ENCODE results near the gene CNDP2.

CNDP2 gene

GRCh38 chr18:74525741-74526140 lies 29.6 kb downstream of the CNDP2 start:
- no peak overlapping the region for H3K27ac ChIP-seq
- no peak for TF ChIP-seq ZFX (IDR thresholded peaks at IDR 0.05)
- TF ChIP-seq, protein P1, sequence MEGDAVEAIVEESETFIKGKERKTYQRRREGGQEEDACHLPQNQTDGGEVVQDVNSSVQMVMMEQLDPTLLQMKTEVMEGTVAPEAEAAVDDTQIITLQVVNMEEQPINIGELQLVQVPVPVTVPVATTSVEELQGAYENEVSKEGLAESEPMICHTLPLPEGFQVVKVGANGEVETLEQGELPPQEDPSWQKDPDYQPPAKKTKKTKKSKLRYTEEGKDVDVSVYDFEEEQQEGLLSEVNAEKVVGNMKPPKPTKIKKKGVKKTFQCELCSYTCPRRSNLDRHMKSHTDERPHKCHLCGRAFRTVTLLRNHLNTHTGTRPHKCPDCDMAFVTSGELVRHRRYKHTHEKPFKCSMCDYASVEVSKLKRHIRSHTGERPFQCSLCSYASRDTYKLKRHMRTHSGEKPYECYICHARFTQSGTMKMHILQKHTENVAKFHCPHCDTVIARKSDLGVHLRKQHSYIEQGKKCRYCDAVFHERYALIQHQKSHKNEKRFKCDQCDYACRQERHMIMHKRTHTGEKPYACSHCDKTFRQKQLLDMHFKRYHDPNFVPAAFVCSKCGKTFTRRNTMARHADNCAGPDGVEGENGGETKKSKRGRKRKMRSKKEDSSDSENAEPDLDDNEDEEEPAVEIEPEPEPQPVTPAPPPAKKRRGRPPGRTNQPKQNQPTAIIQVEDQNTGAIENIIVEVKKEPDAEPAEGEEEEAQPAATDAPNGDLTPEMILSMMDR (conservative IDR thresholded peaks at IDR 0.05): no peak

DNA sequence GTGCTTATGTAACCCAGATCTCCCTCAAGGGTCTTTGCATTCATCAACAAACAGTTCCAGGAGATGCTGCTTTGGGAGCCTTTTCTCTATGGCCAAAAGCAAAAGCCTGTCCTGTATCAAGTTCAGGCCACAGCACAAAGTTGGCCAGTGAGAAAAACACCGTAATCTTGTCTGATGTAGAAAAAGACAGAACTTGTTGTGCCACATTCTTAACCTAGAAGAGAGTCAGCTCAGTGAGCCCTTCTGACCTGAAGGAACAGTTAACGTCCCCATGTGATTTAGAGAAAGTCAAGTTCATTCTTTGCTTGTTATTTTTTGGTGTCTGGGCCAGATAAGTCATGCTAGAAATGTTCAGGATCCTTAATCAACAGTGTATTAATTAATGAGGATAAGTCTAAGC lies 30.3 kb downstream of the CNDP2 start:
- no peak overlapping the region for H3K27ac ChIP-seq
- TF ChIP-seq, protein P1 (conservative IDR thresholded peaks at IDR 0.05): no peak
- no peak for TF ChIP-seq ZFX (IDR thresholded peaks at IDR 0.05)

- no peak for TF ChIP-seq ZFX (IDR thresholded peaks at IDR 0.05)
- TF ChIP-seq, protein P1 (conservative IDR thresholded peaks at IDR 0.05): no peak
- H3K27ac ChIP-seq: no peak overlapping the region
These were observed 32.3 kb downstream of the CNDP2 start for GRCh38 chr18:74528478-74528877.

- TF ChIP-seq ZFX (IDR thresholded peaks at IDR 0.05): no peak
- TF ChIP-seq, protein P1 (conservative IDR thresholded peaks at IDR 0.05): no peak
- no peak overlapping the region for H3K27ac ChIP-seq
These were observed 32.8 kb downstream of the CNDP2 start for GRCh38 chr18:74528913-74529312.

DNA sequence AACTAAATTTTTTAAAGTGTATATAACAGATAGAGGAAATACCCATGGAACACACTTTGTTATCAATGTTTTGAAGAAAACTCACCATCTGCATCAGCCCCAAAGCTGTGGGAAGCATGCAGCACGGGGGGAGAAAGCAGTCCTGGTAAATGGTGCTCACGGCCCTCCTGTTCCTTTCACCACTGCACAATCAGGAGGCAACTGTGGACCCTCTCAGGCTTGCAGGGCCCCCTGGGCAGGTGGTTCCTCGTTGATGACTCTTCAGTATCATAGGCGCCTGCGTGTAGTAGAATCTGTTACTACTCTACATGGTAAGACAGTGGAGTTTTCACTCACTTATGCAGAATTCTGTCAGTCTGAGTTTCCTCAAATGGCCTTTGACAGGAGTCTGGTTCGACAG lies 33.2 kb downstream of the CNDP2 start:
- TF ChIP-seq, protein P1 (conservative IDR thresholded peaks at IDR 0.05): no peak
- TF ChIP-seq ZFX (IDR thresholded peaks at IDR 0.05): no peak
- H3K27ac ChIP-seq: no peak overlapping the region

DNA sequence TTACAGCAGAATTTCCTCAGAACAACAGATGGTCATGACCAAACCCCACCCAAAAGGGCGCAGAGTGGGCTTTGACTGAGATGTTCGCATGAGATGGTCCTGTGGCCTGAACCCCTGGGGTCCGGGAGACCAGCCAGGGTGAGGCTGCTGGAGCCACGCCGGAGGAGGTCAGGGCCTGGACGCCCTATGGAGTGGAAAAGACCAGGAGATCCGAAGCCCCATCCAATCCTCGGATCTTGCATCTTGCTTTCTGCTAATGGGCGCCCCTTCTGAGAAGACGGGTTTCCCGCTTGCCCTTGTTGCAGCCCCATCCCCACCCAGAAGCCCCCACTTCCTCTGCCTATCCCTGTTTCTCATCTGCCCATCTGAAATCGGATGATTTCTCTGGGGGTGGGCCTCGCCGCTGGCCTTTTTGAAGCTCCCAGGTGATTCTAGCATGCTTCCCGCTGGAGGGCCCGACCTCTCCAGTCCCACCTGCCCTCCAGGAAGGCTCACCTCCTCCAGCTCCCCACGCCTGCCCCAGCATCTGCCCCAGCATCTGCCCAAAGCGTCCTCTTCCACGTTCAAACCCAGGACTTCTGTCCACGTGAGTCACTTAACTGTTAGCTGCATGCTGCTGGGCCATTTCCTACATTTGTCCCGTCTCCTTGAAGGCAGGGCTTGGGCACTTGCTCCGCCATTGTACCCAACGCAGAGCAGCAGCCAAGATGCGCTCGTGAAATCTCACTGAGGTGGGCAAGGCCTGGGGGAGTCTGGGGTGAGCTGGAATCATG lies 33.8 kb downstream of the CNDP2 start:
- no peak overlapping the region for H3K27ac ChIP-seq
- no peak for TF ChIP-seq ZFX (IDR thresholded peaks at IDR 0.05)
- TF ChIP-seq, protein P1 (conservative IDR thresholded peaks at IDR 0.05): no peak

- TF ChIP-seq ZFX (IDR thresholded peaks at IDR 0.05): no peak
- TF ChIP-seq, protein P1 (conservative IDR thresholded peaks at IDR 0.05): no peak
- H3K27ac ChIP-seq: no peak overlapping the region
These were observed 34.4 kb downstream of the CNDP2 start for GRCh38 chr18:74530584-74530862.

Measured in C4-2B (cell line).